HEK293 (cell line): ENCODE measurements around the gene EN2.

ENCODE experiments used
- CTCF ChIA-PET: fragments of 350-600 bp; formaldehyde crosslinking; extraction: SDS; loops from one replicate; lab custom pipeline; 2021; ENCODE audit warnings: antibody characterized with exemption; lab: Yijun Ruan, JAX
- POLR2A ChIA-PET: fragments of 300-600 bp; formaldehyde crosslinking; extraction: SDS; loops from one replicate; lab custom pipeline; 2020; ENCODE audit warnings: antibody characterized with exemption, inconsistent platforms; lab: Yijun Ruan, JAX
- H3K27ac ChIP-seq: fragments of 200-500 bp; sonication (Bioruptor generic); 2 replicates; pipeline ENCODE4 v1.5.1; 2014; ENCODE audit warnings: low read depth, low read length, control low read depth, inconsistent platforms; ENCODE audit errors: extremely low read depth
- H3K36me3 ChIP-seq, 2 experiments: fragments of 200-500 bp in 1 of 2; sonication (Bioruptor generic) in 1 of 2; 1 replicate in 1 of 2; 2 replicates in 1 of 2; pipeline ENCODE4 v1.5.1; 2014 to 2017; ENCODE audit warnings: inconsistent platforms in 2 of 2, low read length in 2 of 2; ENCODE audit not compliant: control insufficient read depth in 2 of 2, insufficient read depth in 1 of 2
- H3K4me1 ChIP-seq: fragments of 200-500 bp; sonication (Bioruptor generic); 2 replicates; pipeline ENCODE4 v1.5.1; 2014; ENCODE audit warnings: mild to moderate bottlenecking, low read length, inconsistent platforms; ENCODE audit not compliant: control insufficient read depth, insufficient read depth
- H3K4me3 ChIP-seq: 2 replicates; pipeline ENCODE4 v1.5.1; 2011; ENCODE audit warnings: low read depth, mild to moderate bottlenecking, control low read depth, low read length, moderate library complexity
- H3K9me3 ChIP-seq: fragments of 200-500 bp; sonication (Bioruptor generic); 2 replicates; pipeline ENCODE4 v1.5.1; 2014; ENCODE audit warnings: low read depth, low read length, inconsistent platforms; ENCODE audit not compliant: control insufficient read depth, insufficient read depth
- AEBP2 ChIP-seq: fragments of 450-650 bp; formaldehyde crosslinking; IDR thresholded peaks from 2 replicates; pipeline ENCODE4 v1.5.1; 2016; ENCODE audit warnings: missing biosample characterization, missing genetic modification characterization, borderline replicate concordance
- BCL11B ChIP-seq: fragments of 450-650 bp; formaldehyde crosslinking; IDR thresholded peaks from 2 replicates; pipeline ENCODE4 v1.5.1; 2016; ENCODE audit warnings: low read depth, missing biosample characterization, missing genetic modification characterization
- EGR2 ChIP-seq: fragments of 450-650 bp; formaldehyde crosslinking; IDR thresholded peaks from 2 replicates; pipeline ENCODE4 v1.5.1; 2016; ENCODE audit warnings: low read depth, missing biosample characterization, missing genetic modification characterization
- FEZF1 ChIP-seq: fragments of 450-650 bp; formaldehyde crosslinking; IDR thresholded peaks from 2 replicates; pipeline ENCODE4 v1.5.1; 2016; ENCODE audit warnings: missing biosample characterization, missing genetic modification characterization
- HIC1 ChIP-seq: fragments of 450-650 bp; formaldehyde crosslinking; IDR thresholded peaks from 2 replicates; pipeline ENCODE4 v1.5.1; 2016; ENCODE audit warnings: missing biosample characterization, missing genetic modification characterization
- HOXA7 ChIP-seq: sonication (generic); formaldehyde crosslinking; IDR thresholded peaks from 2 replicates; pipeline ENCODE4 v1.8.1; 2022; ENCODE audit warnings: missing genetic modification reagents, borderline replicate concordance
- ZBTB17 ChIP-seq: fragments of 450-650 bp; formaldehyde crosslinking; IDR thresholded peaks from 2 replicates; pipeline ENCODE4 v1.5.1; 2016; ENCODE audit warnings: missing biosample characterization, missing genetic modification characterization
- ZBTB48 ChIP-seq: fragments of 450-650 bp; formaldehyde crosslinking; IDR thresholded peaks from 2 replicates; pipeline ENCODE4 v1.5.1; 2016; ENCODE audit warnings: missing biosample characterization, missing genetic modification characterization
- ZBTB6 ChIP-seq: fragments of 450-650 bp; formaldehyde crosslinking; IDR thresholded peaks from 2 replicates; pipeline ENCODE4 v1.5.1; 2017; ENCODE audit warnings: missing biosample characterization, missing genetic modification characterization
- ZEB2 ChIP-seq: fragments of 450-650 bp; formaldehyde crosslinking; IDR thresholded peaks from 2 replicates; pipeline ENCODE4 v1.5.1; 2016; ENCODE audit warnings: missing biosample characterization, missing genetic modification characterization
- ZNF132 ChIP-seq: fragments of 450-650 bp; formaldehyde crosslinking; IDR thresholded peaks from 2 replicates; pipeline ENCODE4 v1.5.1; 2017; ENCODE audit warnings: missing biosample characterization, missing genetic modification characterization, borderline replicate concordance
- ZNF155 ChIP-seq: fragments of 450-650 bp; formaldehyde crosslinking; IDR thresholded peaks from 2 replicates; pipeline ENCODE4 v1.5.1; 2016; ENCODE audit warnings: missing biosample characterization, missing genetic modification characterization
- ZNF23 ChIP-seq: fragments of 450-650 bp; formaldehyde crosslinking; IDR thresholded peaks from 2 replicates; pipeline ENCODE4 v1.5.1; 2016; ENCODE audit warnings: missing biosample characterization, missing genetic modification characterization, borderline replicate concordance
- ZNF24 ChIP-seq: fragments of 450-650 bp; formaldehyde crosslinking; IDR thresholded peaks from 2 replicates; pipeline ENCODE4 v1.5.1; 2016; ENCODE audit warnings: missing biosample characterization, missing genetic modification characterization
- ZNF426 ChIP-seq: fragments of 450-650 bp; formaldehyde crosslinking; IDR thresholded peaks from 2 replicates; pipeline ENCODE4 v1.5.1; 2017; ENCODE audit warnings: missing biosample characterization, missing genetic modification characterization, mild to moderate bottlenecking, inconsistent platforms, moderate library complexity
- ZNF488 ChIP-seq: fragments of 450-650 bp; formaldehyde crosslinking; IDR thresholded peaks from 2 replicates; pipeline ENCODE4 v1.5.1; 2016; ENCODE audit warnings: missing biosample characterization, missing genetic modification characterization
- ZNF501 ChIP-seq: fragments of 450-650 bp; formaldehyde crosslinking; IDR thresholded peaks from 2 replicates; pipeline ENCODE4 v1.5.1; 2016; ENCODE audit warnings: missing biosample characterization, missing genetic modification characterization
- ZNF513 ChIP-seq: fragments of 450-650 bp; IDR thresholded peaks from 2 replicates; pipeline ENCODE4 v1.5.1; 2018; ENCODE audit warnings: missing biosample characterization, missing genetic modification characterization
- ZNF549 ChIP-seq: fragments of 450-650 bp; IDR thresholded peaks from 2 replicates; pipeline ENCODE4 v1.5.1; 2018; ENCODE audit warnings: missing biosample characterization, missing genetic modification characterization, mild to moderate bottlenecking, inconsistent platforms, moderate library complexity
- ZNF580 ChIP-seq: fragments of 450-650 bp; formaldehyde crosslinking; IDR thresholded peaks from 2 replicates; pipeline ENCODE4 v1.5.1; 2016; ENCODE audit warnings: missing biosample characterization, missing genetic modification characterization
- ZNF660 ChIP-seq: fragments of 450-650 bp; IDR thresholded peaks from 2 replicates; pipeline ENCODE4 v1.5.1; 2018; ENCODE audit warnings: missing biosample characterization, mild to moderate bottlenecking, missing genetic modification characterization

Gene EN2

GRCh38 chr7:155439311-155440017 lies 18.5 kb upstream of the EN2 start (continued):
- TF ChIP-seq ZBTB6 (tag by site-specific recombination) (no peak), ZNF501 (tag by site-specific recombination) (no peak), HOXA7 (CRISPR knock-in tag) (no peak), ZNF23 (no peak), ZBTB17 (tag by site-specific recombination) (no peak), ZNF488 (no peak), FEZF1 (no peak), ZNF132 (no peak), ZNF580 (tag by site-specific recombination) (no peak), EGR2 (tag by site-specific recombination) (no peak), ZNF660 (tag by site-specific recombination) (no peak)

- POLR2A ChIA-PET = no interaction called here
- no peak overlapping the region for H3K27ac ChIP-seq
- TF ChIP-seq BCL11B (tag by site-specific recombination) (no peak), ZNF513 (tag by site-specific recombination) (no peak), ZNF549 (no peak), AEBP2 (tag by site-specific recombination) (no peak), ZNF24 (no peak), ZBTB48 (no peak), HIC1 (tag by site-specific recombination) (no peak), ZNF426 (tag by site-specific recombination) (no peak), ZEB2 (no peak), ZNF155 (no peak)
- CTCF ChIA-PET = no interaction called here
- no peak overlapping the region for H3K4me3 ChIP-seq
- no peaks in the 10 kb centered on the region for H3K9me3 ChIP-seq
- H3K36me3 ChIP-seq = no peaks in the 10 kb centered on the region
- no peaks in the 10 kb centered on the region for H3K4me1 ChIP-seq
Observed at GRCh38 chr7:155440018-155440410, 17.9 kb upstream of the EN2 start.
